Stimulated activated CD4-positive, alpha-beta T cell treated with anti-CD3 and anti-CD28 coated beads, Interleukin-1b, Interleukin-23, amount 100 ng/mL, for 1 hour (primary cell): ENCODE data around the gene ARID1B.
"Not testable (repeated sequence)": the region's sequence is repeated elsewhere in the genome, so short reads cannot be mapped to it uniquely, and the experiment has no call there.

Experiments
- DNase-seq, 2 donors: peaks; one replicate each; pipeline ENCODE4 v3.0.0-alpha.2; 2020; ENCODE audit warnings: low read depth in 2 of 2

ARID1B gene

DNA sequence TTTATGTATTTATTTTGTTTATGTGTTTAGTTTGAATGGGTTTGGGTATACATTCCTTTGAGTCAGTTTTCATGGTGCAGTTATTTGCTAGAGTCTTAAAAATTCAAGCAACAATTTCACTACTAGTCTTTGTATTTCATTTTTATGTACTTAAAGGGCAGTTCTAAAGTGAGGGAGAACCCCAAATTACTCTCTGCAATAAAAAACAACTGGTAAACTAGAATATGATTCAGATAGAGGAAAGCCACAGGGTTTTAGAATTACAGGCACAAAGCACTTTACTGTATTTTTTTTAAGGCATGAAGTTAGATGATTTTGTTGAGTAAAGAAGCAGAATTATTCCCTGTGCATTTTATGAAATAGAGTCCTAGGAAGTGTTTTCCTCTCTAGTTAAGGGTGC, 183.3 kb downstream of the ARID1B start:
- no peak for DNase-seq

DNA sequence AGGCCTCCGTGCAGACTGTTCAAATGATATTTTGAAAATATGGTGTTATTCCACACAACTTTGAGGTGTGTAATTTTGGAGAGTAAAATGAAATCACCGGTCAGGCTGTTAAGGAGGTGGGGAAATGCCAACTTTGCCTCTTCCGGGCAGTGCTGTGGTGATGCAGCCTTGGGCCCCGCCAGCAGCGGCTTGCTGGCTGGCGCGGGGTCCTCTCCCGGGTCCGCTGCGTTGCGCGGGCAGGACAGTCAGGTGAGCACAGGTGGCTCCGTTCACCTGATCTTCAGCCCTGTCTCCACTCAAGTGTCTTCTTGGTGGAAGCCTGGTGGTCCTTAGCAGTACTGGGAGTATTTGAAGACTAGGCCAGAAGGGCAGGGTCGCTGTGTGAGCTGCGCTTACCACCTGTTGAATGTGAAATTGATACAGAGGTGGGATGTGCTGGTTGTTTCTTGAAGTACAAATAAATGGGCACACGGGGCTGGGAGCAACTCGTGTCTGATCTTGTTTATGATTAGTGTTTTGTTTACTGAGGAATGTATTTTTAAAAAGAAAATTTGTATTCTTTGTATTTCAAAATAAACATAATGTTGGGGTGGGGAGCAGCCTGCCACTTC, 184.2 kb downstream of the ARID1B start:
- no peak for DNase-seq

DNA sequence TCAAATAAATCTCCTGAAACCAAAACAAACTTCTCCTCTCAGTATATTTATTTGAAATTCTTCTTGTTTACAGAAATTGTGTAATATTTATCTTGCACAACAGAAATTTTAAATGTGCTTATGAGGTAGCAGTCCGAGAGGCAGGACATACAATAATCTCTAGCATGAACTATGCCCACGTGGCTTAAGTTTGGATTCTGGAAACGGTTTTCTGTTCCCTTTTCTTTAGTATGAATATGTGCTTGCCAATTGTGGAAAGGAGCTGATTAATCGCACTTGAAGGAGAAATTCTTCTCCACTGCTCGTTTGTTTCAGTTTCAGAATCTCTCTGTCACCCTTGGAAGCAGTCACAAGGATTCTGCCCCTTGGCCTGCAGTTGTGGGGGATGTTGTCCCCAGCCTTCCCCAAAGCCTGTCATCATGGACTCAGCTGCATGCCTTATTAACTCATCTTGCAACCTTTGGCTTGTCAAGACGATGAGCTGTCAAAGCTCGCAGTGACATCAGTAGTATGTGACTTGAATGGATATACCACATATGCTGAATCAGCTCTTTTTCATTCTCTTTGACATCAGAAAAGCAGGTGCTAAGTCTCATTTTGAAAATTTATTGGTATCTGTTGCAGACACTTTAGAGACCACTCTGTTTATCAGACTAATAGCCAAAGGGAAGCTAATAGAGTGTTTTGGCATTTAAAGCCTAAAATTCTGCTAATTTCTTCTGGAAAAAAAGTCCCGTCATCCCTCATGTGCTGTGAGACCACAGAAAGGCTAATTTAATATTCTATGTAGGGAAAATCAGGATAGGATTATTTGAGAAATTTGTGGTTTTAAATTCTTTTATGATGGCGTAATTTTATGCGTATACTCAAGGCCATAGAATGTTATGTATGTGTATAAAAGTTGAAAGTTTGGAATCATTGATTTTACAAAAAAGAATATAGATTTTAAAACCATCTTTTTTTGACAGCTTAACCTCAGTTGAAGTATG, 186.8 kb downstream of the ARID1B start:
- no peak for DNase-seq

DNA sequence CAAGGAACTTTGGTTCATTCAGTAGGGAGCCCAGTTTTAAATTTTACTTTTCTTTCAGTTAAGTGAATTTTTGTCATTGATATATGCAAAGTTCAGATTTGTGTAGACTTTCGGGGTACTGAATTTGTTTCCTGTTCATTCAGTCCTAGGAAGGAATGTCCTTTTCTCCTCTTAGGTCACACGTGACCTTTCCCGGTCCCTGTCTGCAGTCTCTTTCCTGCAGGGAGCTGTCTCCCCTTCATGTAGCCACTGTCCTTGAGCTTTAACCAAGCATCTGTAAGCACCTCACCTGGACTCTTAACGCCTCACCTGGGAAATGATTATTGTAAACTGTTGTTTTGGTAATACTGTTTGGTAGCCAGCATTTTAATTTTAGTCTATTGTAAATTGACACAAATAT, 190.7 kb downstream of the ARID1B start:
- DNase-seq: no peak

DNA sequence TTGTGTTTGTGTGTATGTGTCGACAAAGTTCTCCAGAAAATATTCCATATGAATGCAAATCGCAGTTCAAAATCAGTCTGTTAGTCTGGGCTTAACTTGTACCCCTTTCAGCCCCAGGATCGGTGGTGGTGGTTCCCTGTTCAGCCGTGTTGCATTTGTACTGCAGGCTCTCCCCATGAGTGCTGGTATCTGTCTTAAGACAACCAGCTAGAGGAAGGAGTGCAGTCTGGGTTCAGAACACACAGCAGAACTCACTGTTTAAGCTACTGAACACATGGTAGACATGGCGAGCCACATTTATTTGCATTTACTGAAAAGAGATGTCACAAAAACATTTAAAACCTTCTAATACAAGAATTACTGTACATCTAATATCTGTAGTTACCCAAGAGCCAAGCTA, 192.1 kb downstream of the ARID1B start:
- no peak for DNase-seq

DNA sequence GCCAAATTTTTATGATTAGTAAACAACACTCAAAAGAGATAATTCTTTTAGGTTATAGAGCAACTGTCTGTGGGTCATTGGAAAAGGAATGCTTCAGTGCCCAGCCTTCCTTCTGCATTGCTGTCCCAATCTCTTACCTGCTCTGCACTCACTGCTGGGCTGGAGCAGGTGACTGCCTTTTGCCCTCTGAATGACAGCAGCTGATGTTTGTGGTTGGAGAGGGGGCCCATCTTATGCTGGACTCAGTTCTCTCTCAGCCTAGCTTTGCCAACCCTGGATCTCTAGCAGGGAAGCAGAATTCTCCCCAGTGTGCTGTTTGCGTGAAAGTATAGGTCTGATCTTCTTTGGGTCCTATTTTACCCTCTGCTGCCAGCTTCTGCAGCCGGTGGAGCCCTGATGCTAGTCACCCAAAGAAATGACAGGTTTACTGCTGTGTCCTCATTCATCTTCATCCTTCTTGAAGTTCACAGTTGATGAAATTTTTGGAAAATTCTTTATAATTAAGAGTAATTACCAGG, 193.5 kb downstream of the ARID1B start:
- DNase-seq: no peak

DNA sequence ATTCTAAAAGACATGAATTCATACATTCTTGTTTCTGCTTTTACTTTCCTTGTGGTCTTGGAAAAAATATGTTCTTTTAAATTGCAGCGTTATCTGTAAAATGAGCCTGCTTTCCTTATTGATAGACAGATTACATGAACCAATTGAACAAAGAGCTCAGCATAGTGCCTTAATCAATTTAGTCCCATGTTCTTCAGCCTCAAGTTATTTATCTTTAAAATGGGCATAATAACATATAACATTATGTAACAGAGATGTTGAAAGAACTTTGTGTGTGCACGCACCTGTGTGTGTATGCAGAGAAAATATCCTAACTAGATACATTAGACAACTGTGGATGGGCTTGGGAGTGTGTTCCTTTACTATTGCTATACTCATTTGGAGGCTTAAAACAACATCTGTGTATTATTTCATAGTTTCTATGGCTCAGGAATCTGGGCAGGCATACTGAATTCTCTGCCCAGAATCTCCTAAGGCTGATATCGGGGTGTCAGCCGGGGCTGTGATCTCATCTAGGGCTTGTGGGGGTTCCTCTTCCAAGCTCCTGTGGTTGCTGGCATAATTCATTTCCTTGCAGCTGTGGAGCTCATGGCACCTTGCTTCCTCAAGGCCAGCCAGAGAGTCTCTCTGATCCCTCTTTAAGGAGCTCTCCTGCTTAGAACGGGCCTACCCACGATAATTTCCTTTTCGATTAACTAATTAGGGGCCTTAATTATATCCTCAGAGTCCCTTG, 194.1 kb downstream of the ARID1B start:
- DNase-seq: no peak

DNA sequence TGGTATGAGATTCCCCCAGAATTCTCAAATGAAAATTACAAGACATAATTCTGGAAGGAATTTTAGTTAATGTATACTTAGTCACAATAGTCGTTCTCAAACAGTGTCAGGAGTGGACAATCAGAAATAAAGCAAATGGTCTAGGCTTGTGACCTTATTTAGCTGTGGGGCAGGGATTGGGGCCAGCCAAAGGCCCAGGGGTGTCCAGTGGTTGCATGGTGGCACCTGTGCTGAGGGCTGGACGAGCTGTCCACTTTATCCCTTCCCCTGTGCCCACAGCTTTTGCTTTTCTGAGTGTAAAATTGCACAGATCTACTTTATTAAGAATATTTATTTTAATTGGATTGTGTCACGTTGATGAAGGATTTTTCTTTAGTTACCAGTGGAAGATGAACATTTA, 195.0 kb downstream of the ARID1B start:
- DNase-seq: no peak

DNA sequence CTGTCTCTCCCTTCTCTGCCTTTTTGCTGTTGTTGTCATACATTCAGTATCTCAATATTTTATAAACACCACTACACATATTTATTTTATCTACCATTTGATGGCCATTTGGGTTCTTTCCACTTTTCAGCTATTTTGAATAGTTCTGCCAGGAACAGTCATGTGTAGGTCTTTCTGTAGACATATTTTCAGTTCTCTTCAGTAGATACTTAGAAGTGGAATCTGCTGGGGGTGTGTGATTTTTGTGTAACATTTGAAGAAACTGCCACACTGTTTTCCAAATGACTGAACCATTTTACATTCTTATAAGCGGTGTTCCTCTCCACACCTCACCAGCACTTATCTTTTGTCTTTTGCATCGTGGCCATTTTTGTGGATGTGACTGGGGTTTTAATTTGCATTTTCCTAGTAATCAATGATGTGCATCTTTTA, 197.7 kb downstream of the ARID1B start:
- no peak for DNase-seq

DNA sequence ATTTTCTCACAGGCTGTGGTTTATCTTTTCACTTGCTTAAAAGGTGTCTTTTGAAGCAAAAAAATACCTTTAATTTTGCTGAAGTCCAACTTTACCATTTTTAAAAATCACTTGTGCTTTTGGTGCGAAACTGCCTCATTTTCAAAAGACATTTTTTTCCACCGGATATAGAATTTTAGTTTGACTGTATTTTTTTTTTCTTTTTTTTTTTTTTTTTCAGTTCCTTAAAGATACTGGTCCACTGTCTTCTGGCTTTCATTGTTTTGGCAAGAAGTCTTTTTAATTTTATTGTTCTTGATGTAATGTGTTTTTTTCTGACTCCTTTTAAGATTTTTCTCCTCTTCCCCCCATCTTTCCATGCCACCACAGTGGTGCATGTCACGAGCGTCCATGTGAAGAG, 198.2 kb downstream of the ARID1B start:
- no peak for DNase-seq

DNA sequence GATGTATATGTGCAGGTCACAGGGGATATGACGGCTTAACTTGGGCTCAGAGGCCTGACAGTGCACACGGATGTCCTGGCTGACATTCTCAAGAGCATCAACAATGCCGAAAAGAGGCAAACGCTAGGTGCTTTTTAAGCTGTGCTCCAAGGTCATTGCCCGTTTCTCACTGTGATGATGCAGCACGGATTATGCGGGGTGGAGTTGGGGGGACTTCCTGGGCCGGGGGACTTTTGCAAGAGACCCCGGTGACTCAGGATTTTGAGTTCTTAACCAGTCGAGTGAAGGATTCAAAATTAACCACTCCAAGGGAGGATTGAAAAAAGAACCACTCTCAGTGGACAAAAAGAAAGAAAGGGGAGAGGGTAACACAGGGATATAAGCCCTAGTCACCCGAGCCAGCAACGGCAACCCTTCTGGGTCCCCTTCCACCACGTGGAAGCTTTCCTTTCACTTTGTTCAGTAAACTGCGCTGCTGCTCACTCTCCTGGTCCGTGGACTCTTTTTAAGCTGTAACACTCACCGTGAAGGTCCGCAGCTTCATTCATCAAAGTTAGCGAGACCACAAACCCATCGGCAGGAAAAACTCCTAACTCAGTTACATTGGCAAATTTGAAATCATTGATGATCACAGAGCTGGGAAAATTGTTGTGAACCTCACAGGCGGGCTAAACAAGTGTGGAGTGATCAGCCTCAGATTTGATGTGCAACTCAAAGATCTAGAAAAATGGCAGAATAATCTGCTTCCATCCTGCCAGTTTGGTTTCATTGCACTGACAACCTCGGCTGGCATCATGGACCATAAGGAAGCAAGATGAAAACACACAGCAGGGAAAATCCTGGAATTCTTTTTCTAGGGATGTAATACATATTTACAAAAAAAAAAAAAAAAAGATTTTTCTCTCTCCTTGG, 199.3 kb downstream of the ARID1B start:
- DNase-seq: no peak

DNA sequence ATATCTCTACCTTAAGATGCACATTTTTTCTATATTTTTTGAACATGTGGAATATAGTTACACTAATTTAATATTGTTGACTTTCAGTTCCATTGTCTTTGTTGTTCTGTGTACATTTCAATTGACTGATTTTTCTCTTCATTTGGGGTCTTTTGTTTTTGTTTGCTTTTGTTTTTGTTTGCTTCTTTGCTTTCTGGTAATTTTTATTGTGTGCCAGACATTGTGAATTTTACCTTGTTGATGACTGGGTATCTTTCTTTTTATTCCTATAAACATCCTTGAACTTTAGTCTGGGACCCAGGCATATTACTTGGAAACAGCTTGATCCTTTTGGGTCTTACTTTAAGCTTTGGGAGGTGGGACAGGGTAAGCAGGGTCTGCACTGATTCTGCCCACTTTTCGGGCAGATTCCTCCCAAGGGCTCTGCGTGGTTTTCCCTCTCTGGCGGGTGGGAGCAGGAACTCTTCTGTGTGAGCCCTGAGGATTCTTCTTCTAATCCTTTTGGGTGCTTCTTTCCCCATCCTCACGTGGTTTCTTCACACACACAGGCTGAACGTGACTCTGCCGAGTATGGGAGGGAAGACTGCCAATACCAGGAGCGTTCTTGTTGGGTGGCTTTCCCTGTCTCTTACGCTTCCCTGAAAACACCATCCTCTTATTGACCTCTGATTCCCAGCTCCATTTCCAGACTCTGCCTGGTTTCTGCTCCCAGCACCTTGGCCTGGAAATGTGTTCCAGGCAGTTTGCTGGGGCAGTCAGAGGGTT, 200.5 kb downstream of the ARID1B start:
- no peak for DNase-seq

DNA sequence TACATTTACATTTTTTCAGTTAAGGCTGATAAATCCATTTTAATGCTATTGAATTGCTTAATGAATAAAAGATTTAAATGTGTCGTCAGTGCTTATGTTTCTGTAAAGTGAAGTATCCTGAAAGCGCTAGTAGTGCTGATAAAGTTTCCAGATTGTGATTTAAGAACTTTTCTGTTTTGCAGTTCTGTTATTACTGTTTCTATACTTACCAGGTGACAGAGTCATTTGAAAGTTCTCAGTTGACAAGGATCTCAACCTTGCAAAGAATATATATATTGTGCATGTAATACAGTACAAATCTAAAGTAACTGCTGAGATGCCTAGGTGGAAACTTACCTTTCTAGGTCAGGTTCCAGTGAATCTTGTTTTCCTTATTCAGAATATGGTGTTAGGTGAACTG, 201.8 kb downstream of the ARID1B start:
- no peak for DNase-seq

DNA sequence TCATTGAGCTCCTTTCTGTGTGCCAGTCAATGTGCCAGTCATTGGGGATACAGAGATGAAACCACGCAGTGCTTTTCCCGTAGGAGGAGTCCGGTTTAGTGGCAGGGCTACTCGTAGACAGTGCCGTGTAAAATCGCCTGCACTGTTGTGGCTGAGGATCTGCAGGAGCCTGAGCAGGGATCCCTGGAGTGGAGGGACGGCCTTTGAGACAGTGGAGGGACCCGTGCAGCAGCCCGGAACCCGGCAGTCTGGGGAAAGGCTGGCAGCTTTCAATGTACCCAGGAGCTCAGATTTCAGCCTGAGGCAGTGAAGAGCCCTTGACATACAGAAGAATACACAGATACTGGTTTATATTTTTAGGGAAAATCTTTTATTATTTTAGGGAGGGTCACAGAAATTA, 203.3 kb downstream of the ARID1B start:
- DNase-seq: no peak

DNA sequence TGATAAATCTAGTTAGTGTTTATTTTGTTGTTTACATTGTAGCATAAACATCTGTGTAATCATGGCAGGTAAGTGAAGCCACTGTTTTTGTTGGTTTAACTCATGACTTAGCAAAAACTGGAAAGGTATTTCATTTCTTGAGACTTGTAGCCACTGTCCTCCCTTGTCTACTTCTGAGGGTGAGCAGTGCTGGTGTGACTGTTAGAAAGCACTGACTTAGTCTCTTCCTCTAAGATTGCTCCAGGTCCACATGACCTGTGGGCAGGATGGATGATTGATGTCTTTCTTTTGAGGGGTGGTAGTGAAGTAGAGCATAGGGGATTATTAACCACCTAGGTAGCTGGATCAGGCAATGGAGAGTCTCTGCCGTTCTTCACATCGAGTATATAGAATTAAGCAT, 203.8 kb downstream of the ARID1B start:
- DNase-seq: no peak

DNA sequence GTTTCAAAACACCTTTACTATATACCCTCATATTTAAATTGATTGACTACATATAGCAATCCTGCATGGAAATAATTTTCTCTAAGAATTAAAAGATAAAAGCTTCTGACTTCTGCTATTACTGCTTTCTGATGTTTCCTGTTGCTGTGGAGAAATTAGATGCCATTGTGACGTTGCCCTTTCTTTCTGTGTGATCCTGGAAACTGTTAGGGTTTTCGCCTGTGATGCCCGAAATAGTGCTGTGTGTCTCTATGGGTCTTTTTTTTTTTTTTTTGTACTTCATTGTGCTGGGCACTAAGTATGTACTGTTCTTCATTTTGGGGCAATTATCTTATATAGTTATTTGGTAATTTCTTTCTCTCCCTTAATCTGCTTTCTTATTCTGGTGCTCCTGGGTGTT, 205.0 kb downstream of the ARID1B start:
- no peak for DNase-seq

DNA sequence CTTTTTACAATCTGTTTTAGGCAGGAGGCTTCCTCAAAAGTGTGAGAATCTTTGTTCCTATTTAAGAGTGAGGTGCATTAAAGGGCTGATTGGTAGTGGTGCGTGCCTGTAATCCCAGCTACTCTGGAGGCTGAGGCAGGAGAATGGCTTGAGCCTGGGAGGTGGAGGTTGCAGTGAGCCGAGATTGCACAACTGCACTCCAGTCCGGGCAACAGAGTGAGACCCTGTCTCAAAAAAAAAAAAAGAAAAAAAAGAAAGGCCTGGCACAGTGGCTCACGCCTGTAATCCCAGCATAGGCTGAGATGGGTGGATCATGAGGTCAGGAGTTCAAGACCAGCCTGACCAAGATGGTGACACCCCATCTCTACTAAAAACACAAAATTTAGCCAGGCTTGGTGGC, 205.7 kb downstream of the ARID1B start:
- DNase-seq: not testable (repeated sequence)

DNA sequence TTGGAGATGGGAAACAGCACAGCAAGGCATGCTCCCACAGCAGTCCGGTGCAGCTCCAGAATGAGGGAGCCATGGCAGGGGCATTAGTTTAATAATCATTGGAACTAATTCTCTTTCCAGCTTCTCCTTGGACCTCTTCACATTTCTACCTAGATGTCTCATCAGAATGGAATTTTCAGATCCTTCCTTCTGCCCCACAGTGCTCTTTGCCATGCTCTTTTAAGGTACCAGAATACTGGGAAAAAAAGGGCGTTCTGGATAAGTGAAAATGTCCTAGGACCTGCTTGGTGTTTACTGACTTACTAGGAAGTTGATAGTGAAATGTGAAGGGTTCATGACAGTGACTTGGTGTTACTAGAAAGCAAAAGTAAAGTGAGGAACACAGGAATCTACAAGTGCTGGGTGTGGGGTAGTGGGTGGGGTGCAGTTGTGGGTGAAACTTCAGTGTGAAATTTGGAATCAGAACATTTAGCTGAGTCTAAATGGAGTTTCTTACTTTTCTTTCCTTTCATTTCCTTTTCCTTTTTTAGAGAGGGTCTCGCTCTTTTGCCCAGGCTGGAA, 207.1 kb downstream of the ARID1B start:
- no peak for DNase-seq

DNA sequence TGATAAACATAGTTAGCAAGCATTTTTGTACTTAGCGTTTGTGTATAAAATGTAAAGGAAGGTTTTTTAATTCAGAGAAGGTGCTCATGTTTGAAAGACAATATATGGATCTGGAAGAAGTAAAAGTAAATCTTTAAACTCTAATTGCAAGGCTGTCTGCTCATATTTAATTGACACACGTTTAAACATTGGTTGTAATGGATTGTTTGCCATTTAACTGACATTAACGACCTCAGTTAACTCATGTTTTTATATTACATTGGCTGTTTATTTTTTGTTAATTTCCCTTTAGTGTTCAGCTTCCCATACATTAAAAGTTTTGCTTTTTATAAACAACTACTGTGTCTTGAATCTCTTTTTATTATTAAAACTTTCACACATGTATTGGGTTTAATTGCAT, 208.1 kb downstream of the ARID1B start:
- no peak for DNase-seq
